ENCODE results near the gene OTUB1.

Gene OTUB1

DNA sequence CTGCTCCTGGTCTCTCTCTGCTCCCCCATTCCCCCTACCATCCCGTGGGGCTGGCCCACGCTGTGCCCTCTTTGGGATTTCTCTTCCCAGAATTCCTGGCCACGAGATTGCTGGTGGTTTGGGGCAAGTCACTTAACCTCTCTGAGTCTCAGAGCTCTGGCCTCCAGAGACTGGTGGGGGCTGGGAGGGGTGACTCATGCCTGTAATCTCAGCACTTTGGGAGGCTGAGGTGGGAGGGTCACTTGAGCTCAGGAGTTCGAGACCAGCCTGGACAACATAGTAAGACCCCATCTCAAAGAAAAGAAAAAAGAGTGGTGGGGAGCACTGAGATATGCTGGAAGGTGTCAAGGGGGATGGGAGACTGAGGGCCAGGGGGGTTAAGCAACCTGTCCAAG, 18.3 kb downstream of the OTUB1 start:
- no peak for DNase-seq (ENCODE audit: low read depth in 2 of 2)

GRCh38 chr11:64005691-64006090, 19.5 kb downstream of the OTUB1 start:
- no peak for DNase-seq (ENCODE audit: low read depth in 2 of 2)

GRCh38 chr11:64006398-64006797, 20.2 kb downstream of the OTUB1 start:
- no peak for DNase-seq (ENCODE audit: low read depth in 2 of 2)

DNA sequence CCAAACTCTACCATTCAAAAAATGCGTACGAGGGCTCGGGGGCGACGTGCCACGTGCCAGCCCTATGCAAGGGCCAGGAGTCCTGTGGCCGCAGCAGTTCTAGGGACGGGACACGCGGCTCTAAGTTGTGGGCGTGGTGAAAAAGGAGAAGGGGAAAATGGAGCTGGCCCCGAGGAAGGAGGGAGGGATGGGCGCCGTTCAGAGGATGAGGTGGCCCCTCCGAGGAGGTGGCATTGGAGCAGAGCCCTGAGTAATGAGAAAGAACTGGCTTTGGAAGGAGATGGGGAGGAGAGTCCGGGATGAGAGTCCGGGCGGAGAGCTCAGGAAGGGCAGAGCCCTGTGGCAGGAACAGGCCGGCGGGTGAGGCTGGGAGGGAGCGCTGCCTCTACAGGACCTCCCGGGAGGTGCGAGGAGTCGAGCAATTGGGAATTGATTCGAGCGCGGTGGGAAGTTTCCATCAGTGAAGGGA, 21.0 kb downstream of the OTUB1 start:
- DNase-seq (ENCODE audit: low read depth in 2 of 2) = no peak

GRCh38 chr11:64007629-64008282, 21.5 kb downstream of the OTUB1 start:
- no peak for DNase-seq (ENCODE audit: low read depth in 2 of 2)

DNA sequence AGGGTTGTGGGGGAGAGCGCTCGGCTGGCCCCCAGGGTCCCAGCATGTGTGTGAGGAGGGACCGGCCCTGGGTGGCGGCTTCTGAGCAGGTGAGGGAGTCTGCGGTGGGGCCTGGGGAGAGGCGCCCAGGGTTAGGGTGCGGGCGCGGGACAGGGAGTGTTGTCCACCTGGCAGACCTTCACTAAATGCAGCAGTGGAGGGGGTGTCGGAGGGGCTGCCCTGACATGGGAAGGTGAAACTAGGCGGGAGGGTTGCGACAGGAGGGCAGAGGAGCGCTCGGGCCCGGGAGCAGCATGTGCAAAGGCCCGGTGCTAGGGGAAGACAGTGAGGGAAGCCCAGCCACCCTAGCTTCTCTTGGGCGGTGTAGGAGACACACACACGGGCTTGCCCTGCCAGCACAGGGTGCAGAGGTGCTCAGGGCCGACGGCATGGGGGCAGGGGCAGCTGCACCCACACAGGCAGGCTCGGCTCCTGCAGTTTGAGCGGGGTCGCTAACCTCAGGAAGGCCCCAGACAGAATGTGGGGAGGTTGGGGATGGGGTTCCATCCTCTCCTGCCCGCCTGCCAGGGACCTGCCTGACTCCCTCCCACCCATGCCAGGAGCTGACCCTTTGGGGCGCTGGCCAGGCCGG, 22.2 kb downstream of the OTUB1 start:
- DNase-seq (ENCODE audit: low read depth in 2 of 2) = no peak

DNA sequence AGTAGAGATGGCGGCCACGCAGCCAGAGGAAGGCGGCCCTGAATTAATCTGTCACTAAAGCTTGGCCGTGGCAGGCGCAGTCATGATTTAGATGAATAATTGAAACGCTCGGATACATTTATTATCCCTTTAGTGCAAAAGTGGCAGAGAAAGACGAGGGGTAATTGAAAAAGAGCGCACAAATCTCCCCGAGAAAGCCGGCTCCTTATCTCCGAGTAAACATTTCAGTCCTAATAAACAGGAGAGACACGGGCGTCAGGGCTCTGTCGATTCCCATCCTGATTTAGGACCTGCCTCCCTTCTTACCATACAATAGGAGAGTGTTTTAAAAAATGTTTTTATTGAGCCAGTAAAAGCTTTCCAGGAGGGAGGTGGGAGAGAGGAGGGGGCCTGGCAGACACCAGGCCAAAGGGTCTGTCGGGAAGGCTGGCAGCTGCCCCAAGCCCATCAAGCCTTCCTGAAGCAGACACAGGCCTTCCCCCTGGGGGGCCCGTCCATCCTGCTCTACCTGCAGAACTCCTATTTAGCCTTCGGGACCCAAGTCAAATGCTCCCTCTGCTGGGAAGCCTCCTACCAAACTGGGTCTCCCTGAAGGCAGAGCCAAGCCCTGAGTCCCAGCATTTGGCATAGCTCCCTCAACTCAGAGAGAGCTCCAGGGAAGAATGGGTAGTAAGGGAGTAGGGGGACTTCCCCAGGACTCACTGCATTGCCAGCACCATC, 22.8 kb downstream of the OTUB1 start:
- no peak for DNase-seq (ENCODE audit: low read depth in 2 of 2)

- no peak for DNase-seq (ENCODE audit: low read depth in 2 of 2)
Observed at GRCh38 chr11:64009710-64010109, 23.5 kb downstream of the OTUB1 start.

GRCh38 chr11:64010783-64011182, 24.5 kb downstream of the OTUB1 start:
- DNase-seq (ENCODE audit: low read depth in 2 of 2) = no peak

DNA sequence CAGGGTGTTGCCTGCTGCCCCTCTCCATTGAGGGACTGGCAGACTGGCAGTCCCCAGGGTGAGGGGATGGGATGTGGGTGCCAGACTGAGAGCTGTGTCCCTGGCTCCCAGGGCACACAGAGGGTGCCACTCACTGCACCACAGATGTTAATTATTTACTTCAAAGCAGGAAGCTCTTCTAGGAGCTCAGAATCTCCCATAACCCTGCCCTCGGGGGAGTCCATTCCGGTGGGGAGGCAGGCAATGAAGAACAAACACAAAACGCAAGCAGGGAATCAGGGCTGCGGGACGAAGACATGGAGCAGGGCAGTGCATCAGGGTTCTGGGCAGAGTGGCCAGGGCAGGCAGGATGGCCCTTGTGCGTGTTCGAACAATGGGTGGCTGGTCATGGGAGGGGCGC, 25.1 kb downstream of the OTUB1 start:
- DNase-seq (ENCODE audit: low read depth in 2 of 2) = no peak

DNA sequence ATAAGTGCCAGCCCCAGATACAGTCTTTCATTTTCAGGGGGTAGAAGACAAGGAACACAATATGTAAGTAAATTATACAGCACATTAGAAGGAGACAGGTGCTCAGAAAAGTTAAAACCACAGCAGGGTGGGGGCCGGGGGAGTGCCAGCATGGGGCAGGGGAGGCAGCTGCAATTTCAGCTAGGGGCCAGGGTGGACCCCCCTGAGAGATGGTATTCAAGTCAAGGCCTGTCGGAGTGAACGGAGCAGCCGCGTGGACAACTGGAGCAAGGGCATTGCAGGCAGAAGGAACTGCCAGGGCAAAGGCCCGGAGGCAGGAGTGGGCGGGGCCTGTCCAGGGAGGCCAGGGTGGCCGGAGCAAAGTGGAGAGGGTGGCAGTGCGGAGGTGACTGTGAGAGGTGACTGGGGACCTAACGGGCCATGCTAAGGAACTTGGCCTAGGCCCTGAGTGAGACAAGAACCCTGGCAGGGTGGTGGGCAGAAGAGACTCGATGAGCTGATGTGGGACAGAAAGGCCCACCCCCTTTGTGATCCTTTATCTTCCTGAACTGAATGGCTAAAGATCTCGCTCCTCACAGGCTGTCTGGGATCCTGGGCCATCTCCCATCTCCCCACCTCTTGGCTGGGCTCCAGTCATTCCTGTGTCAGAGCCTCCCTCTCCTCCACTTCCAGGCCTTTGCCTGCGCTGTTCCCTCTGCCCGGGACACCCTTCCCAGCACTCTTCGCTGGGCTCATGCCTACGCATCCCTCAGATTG, 27.1 kb downstream of the OTUB1 start:
- no peak for DNase-seq (ENCODE audit: low read depth in 2 of 2)

- no peak for DNase-seq (ENCODE audit: low read depth in 2 of 2)
Observed at GRCh38 chr11:64014356-64014755, 28.1 kb downstream of the OTUB1 start.

- no peak for DNase-seq (ENCODE audit: low read depth in 2 of 2)
Observed at GRCh38 chr11:64015510-64015909, 29.3 kb downstream of the OTUB1 start.

- no peak for DNase-seq (ENCODE audit: low read depth in 2 of 2)
Observed at GRCh38 chr11:64015935-64016845, 30.0 kb downstream of the OTUB1 start.

GRCh38 chr11:64017945-64018224, 31.6 kb downstream of the OTUB1 start:
- DNase-seq (ENCODE audit: low read depth in 2 of 2) = no peak

- no peak for DNase-seq (ENCODE audit: low read depth in 2 of 2)
Observed at GRCh38 chr11:64018310-64018709, 32.1 kb downstream of the OTUB1 start.

DNA sequence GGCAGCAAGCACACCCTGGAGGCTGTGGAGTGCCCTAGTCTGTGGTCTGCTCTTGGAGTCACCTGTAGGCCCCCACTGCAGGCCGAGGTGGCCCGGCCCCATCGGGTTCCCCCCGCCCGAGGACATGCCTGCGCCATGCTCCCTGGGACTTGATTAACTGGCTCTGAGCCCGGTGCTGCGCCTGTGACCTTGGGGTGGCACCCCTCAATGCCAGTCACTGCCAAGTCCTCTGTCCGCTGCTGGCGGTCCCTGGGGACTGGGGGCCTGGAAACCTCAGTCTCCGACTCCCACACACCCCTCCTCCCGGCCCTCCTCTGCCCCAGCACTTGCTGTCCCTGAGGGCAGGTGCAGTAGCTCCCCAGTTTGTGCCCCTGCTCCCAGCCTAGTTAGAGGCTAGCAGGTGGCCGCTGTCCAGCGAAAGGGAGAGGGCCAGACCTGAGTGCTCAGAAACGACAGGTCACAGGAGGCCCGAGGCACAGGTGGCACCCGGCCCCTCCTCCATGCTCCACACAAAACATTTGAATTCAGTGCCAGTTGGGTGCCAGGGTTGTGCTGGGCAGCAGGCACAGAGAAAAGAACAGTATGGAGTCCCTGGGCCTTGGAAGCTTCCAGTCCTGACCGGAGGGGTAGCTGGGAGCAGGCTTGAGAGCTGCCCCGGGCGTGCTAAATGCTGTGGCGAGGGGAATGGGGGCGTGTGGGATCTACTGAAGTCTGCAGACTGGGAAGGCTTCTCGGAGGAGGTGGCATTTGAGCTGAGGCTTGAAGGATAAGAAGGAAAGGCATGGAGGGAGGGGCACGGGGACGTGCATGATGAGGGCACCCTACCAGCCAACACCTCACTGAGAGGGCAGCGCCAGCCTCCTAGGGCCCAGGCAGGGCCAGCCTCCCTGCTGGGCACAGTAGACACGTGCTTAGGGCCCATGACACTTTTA, 33.1 kb downstream of the OTUB1 start:
- no peak for DNase-seq (ENCODE audit: low read depth in 2 of 2)

DNA sequence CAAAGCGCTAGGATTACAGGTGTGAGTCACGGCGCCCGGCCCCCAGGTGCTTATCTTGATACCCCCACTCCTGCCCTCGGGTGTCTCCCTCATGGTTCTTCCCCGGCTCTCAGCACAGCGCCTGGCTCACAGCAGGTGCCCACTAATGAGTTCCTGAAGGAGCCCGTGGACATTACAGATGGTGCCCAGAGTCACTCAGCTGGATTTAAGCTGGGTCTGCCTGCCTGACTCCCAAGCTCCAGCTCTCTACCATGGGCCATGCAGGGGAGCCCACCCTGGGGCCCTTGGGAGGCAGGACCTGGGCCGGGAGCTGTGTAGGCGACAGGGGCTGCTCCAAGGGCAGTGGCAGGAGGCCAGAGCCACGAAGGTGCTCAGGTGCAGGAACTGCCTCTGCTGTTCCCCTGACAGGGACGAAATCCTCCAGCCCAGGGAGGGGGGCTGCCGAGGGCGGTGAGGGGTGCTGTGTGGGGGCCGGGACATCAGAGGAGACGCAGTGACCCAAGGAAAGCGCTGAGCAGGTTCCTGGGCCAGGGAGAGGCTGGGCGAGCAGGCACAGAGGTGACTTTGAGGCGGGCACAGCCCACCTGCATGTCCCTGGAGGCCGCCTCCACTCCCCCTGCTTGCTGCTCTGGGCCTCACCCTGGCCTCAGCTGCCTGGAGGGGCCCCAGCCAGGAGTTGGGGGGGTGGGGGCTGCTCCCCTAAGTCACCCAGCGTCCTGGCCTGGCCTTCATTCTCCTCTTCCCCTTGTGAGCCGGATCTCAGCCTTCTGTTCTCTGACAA, 34.9 kb downstream of the OTUB1 start:
- DNase-seq (ENCODE audit: low read depth in 2 of 2) = no peak

GRCh38 chr11:64021757-64022093, 35.5 kb downstream of the OTUB1 start:
- no peak for DNase-seq (ENCODE audit: low read depth in 2 of 2)
